HEK293T (cell line): ENCODE results near the gene BICD2.

Experiments
- FOXK2 ChIP-seq: fragments of 450-650 bp; IDR thresholded peaks from 2 replicates; pipeline ENCODE4 v1.6.1; 2016; ENCODE audit warnings: mild to moderate bottlenecking
- LEF1 ChIP-seq: fragments of 450-650 bp; IDR thresholded peaks from 2 replicates; pipeline ENCODE4 v1.6.1; 2017; ENCODE audit warnings: mild to moderate bottlenecking, borderline replicate concordance
- SP1 ChIP-seq: fragments of 450-650 bp; IDR thresholded peaks from 2 replicates; pipeline ENCODE4 v1.6.1; 2017
- TARDBP ChIP-seq: fragments of 450-650 bp; IDR thresholded peaks from 2 replicates; pipeline ENCODE4 v1.6.1; 2016

DNA sequence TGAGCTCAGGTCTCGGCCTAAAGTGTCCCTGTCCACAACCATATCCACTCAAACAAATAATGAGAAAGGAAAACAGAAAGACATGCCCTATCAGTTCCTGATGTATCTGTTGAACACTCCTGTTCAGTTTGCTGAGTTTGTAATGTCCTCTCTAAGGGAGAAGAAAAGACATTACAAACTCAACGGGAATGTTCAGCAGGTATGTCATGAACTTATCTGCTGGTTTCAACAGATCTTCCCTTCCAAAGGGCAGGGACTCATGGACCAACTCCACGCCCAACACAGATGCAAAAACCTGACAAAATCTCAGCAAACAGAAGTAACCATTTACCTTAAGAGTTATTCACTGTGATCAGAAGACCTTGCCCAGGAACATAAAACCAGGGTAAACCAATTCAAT, 23.7 kb downstream of the BICD2 start:
- TF ChIP-seq SP1 (no peak), FOXK2 (no peak), TARDBP (no peak), LEF1 (no peak)
